ENCODE results near the gene OSM.

The OSM gene

DNA sequence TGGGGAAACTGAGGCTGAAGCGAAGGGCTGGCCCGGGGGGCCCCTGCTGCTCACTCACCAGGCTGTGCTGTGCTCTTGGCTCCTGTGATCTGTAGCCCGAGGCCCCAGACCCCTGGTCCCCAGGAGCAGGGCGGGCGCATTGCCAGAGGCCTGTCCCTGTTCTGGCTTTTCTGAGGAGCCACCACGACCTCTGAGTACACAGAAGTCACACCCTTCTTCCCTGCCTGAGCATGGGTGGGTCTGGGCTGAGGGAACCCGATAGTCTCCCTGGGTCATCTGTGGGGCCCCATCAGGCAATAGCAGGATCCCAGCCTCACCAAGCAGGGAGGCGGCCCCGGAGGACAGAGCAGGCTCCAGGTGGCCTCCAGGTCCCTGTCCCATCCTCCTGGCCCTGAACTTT, 17.5 kb upstream of the OSM start:
- no peak for DNase-seq

- no peak for DNase-seq
Measured at GRCh38 chr22:30283342-30283741, 16.7 kb upstream of the OSM start.

- DNase-seq, result no peak
Measured at GRCh38 chr22:30282616-30283046, 16.0 kb upstream of the OSM start.

DNA sequence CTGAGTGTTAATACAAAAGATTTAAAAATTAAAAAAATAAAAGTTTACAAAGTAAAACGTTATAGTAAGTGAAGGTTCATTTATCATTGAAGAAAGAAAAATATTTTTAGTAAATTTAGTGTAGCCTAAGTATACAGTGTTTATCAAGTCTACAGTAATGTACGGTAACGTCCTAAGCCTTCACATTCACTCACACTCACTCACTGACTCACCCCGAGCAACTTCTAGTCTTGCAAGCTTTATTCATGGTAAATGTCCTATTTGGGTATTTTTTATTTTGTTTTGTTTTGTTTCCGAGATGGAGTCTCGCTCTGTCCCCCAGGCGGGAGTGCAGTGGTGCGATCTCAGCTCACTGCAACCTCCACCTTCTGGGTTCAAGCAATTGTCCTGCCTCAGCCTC, 13.9 kb upstream of the OSM start:
- DNase-seq, result no peak

DNA sequence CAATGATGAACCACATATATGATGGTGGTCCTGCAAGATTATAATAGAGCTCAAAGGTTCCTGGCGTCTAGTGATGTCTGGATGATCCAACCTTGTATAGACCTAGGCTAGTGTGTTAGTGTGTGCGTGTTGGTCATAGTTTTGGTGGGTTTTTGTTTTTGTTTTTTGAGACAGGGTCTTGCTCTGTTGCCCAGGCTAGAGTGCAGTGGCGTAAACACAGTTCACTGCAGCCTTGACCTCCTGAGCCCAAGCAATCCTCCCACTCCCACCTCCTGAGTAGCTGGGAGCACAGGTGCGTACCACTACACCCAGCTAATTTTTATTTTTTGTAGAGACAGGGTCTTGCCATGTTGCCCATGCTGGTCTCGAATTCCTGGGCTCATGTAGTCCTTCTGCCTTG, 13.3 kb upstream of the OSM start:
- no peak for DNase-seq

DNA sequence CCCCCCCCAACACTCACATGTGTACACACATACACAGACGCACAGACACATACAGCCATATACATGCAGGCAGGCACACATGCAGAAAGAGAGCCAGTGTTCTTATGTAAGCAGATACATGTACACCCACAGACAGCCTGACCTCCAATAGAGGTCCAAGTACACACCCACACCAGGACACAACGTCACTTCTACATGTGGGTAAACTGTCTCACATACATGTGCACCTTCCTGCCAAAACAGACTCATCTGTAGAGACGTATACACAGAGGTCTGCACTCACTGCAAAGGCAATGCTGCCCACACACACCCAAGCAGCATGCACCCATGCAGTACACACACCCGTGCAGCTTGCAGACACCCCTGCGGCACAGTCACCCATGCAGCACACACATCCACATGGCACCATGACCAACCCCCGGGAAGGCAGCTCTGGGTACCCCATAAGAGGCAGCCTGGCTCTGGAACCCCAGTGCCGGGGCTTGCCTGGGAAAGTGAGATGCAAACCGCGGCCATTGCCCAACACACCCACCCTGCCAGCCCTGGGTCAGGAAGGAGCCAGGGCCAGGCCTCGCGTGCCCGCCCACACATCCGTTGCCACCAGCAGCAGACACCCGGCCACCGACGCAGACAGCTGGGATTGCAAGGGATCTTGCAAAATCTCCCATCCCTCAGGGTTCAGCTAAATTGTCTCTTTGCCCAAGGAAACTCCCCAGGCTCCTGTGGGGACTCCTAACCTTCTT, 12.6 kb upstream of the OSM start:
- no peak for DNase-seq

DNA sequence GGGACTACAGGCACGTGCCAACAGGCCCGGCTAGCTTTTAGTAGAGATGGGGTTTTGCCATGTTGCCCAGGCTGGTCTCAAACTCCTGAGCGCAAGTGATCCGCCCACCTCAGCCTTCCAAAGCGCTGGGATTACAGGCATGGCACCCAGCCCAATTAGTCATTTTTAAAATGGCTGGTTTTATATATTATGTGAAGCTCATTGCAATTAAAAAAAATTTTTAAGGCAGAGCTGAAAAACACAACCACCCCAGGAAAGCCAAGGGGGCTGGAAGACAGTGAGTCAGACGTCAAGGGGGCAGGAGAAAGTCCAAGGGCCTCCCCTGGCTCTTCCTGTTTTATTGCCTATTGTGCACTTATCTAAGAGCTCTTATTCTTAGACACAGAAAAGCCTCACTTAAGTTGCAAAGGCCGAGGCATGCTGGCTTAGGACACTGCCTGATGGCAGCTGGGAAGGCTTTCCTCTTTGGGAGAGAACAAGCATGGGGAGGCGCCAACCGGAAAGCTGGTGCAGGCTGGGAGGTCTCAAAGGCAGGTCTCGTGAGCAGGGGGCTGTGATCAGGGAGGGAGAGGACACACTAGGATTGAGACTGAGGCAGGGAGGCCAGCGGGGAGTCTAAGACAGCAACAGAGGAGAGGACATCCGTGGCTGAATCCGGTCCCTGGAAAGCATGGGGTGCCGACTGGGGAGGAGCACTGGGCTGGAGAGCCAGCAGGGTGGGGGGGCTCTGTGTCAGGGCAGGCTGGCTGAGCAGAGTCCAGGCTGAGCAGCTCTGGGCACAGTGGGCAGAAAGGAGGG, 11.1 kb upstream of the OSM start:
- no peak for DNase-seq

- DNase-seq, result no peak
Measured at GRCh38 chr22:30276039-30276438, 9.4 kb upstream of the OSM start.

- no peak for DNase-seq
Measured at GRCh38 chr22:30275625-30276024, 9.0 kb upstream of the OSM start.

DNA sequence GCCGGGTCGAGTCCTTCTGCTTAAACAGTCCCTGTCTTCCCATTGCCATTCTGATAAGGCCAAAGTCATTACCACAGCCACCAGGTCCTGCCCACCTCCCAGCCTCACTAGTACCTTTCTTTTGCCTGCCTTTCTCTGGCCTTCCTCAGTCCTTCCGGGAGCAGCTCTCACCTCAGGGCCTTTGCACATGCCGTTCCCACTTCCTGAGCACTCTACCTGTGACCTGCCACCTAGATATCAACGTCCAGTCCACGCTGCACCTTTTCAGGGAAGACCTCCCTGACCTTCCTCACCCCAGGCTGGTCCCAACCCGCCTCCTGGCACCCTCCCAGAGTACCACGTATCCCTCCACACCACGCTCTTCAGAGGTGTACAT, 7.8 kb upstream of the OSM start:
- no peak for DNase-seq

- no peak for DNase-seq
Measured at GRCh38 chr22:30273711-30274436, 7.2 kb upstream of the OSM start.

- no peak for DNase-seq
Measured at GRCh38 chr22:30272781-30273601, 6.3 kb upstream of the OSM start.

GRCh38 chr22:30270832-30271231, 4.2 kb upstream of the OSM start:
- no peak for DNase-seq

GRCh38 chr22:30268331-30268730, 1.7 kb upstream of the OSM start:
- no peak for DNase-seq

DNA sequence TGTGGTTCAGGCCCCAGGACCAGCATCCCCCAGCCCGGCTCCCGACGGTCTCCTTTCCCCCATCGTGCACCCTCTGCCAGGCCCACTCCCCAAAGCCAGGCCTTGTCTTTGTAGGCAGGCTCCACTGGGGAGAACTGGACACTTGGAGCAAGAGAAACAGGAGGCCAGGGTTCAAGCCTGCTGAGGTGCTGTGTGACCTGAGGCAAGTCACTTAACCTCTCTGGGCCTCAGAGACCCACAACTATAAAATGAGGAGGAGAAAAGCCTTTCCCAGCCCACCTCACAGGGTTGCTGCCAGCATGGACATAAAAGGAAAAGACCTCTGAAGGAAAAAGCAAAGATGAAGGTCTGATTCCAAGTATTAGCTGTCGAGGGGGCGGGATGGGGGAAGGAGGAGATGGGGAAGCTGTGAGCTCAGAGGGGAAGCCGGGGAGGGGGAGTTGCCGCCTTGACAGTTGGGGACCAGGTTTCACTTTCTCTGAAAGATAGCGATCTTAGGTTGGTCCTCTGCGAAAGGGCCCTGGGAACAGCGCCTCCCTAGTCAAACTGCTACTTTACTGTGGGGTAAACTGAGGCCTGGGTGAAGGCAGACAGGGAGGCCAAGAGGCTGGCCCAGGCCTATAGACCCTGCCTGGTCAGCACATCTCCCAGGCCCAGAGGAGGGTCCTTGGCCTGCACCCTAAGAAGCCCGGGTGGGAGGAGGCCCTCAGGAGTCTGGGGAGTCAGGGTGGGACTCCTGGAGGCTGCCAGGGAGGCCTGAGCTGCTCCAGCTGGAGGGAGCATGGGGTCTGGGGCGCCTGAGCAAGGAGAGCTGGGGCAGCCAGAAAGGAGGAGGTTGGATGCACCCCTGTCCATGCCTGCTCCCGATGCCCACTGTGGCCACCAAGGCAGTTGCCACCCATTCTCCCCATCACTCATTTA, 991 bp upstream of the OSM start:
- DNase-seq, result no peak

- no peak for DNase-seq
Measured at GRCh38 chr22:30265823-30266444, 717 bp downstream of the OSM start.

GRCh38 chr22:30265131-30265720, 1.4 kb downstream of the OSM start:
- DNase-seq, result no peak

DNA sequence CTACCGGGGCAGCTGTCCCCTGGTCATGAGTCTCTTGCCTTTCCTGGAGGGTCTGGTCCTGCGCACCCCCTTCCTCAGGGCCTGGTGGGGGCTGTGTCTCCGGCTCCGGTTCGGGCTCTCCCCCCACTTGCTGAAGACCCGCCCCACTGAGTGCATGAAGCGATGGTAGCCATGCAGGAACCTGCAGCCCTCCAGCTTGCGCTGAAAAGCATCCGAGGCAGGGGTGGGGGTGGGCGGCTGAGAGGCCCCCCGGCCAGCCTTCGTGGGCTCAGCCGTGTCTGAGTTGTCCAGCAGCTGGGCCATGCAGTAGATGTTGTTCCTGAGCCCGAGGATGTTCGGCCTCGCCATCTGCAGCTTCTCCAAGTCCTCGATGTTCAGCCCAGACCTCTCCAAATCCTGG, 2.8 kb downstream of the OSM start:
- no peak for DNase-seq

- DNase-seq, result no peak
Measured at GRCh38 chr22:30262917-30263741, 3.5 kb downstream of the OSM start.

DNA sequence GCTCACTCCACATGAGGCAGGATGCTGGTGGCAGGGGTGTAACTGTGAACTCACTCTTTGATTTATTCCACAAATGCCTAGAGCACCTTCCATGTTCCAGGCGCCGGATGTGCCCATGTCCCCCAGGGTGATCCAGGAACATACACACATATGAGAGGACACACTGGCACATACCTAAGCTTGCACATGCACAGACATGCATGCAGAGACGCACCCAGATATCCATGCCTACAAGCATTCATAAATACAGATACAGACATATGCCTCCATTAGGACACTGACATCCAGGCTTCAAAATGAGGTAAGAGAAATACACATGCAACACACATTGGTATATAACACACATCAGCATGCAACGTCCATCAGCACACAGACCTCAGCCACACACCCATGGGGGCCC, 4.5 kb downstream of the OSM start:
- no peak for DNase-seq
